Measurements from ENCODE around the gene ARL14.

ARL14 gene

DNA sequence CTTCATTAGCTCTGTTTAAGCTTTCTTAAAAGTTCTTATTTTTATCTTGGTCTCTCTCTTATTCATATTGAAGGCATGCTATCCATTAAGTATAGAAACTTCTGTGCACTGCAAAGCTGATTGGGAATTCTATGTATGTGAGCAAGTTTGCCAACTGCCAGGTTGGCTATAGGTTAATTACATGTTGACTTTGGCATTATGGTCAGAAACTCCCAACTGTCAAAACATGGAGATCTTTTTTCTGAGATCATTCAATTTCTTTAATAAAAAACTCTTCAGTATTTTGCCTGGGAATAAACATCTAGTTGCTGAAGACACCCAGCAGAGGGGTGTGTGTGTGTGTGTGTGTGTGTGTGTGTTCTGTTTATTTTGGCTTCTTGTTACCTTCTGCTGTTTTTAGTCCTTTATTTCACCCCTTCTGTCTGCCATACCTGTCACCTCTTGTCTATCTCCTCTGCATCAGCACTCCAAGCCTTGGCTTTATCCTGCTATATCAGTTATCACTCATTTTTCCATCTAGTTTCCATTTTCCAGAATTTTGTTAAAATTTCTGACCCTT, 1.3 kb upstream of the ARL14 start:
- in situ Hi-C loops (cut with MboI; ENCODE audit: low sequenced_read_pairs) = no loop called here

DNA sequence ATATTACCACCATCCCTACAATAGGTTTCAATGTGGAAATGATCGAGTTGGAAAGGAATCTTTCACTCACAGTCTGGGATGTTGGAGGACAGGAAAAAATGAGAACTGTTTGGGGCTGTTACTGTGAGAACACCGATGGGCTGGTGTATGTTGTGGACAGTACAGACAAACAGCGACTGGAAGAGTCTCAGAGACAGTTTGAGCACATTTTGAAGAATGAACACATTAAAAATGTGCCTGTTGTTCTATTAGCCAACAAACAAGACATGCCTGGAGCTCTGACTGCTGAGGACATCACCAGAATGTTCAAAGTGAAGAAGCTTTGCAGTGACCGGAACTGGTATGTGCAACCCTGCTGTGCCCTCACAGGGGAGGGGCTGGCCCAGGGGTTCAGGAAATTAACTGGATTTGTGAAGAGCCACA, 510 bp downstream of the ARL14 start:
- in situ Hi-C loops (cut with MboI; ENCODE audit: low sequenced_read_pairs) = no loop called here

DNA sequence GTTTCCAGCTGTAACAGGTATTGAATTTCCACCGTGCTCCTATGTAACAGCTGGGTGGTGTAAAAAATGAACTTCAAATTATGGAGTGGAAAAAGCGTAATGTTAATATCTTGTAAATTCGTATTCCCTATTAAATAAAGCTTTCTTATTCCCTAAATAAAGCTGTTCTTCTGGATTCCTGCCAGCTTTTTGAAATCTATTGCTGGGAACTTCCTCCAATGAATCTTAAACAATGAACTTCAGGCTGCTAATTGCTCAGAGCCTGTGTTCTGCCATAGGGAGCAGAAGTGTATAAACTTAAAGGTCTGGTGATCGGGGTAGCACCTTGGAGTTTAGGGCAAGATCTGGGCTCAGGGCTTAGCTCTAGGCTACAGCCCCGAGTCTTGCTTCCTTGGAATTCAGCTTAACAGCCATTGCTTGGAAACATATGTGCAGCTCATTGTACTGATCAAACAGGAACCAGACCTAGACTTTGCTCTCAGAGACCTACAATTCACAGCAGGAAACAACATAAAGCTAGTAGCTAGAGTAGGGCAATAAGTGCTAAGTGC, 1.4 kb downstream of the ARL14 start:
- in situ Hi-C loops (cut with MboI; ENCODE audit: low sequenced_read_pairs) = no loop called here

DNA sequence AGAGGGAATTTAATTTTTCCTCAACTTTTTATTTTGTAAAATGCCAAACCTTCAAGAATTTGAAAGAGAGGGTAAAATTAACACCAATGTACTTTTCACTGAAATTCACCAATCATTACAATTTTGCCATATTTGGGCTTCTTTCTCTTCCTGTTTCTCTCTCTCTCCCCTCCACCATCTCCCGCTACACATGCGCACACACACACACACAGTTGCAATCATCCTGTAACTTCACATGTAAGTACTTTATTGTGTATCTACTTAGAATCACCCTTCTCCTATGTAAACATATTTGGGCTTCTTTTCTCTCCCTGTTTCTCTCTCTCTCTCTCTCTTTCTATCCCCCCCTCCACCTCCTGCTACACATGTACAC, 7.4 kb downstream of the ARL14 start:
- in situ Hi-C loops (cut with MboI; ENCODE audit: low sequenced_read_pairs) = no loop called here

DNA sequence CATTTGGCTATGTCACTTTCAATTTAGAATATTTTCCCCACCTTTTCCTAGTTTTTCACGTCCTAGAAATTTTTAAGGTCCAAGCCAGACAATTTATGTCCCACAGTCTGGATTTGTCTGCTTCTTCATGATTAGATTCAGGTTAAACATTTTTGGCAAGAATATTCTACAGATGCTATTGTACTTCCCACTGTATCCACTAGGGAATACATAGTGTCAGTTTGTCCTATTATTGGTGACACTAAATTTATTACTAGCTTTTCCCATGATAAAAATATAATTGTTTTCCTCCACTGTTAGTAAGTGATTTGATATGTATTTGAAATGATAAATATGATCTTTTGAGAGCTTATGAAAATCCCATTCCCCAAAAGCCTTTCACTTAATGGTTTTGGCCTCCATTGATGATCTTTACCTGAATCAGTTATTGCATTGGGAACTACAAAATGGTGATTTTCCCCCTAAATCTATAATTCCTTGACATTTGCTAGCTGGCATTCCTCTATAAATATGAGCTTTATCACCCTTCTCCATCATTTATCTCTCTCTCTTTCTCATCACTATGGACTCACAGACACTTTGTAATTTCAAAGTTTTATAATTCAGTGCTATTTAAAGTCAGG, 8.3 kb downstream of the ARL14 start:
- in situ Hi-C loops (cut with MboI; ENCODE audit: low sequenced_read_pairs) = no loop called here

DNA sequence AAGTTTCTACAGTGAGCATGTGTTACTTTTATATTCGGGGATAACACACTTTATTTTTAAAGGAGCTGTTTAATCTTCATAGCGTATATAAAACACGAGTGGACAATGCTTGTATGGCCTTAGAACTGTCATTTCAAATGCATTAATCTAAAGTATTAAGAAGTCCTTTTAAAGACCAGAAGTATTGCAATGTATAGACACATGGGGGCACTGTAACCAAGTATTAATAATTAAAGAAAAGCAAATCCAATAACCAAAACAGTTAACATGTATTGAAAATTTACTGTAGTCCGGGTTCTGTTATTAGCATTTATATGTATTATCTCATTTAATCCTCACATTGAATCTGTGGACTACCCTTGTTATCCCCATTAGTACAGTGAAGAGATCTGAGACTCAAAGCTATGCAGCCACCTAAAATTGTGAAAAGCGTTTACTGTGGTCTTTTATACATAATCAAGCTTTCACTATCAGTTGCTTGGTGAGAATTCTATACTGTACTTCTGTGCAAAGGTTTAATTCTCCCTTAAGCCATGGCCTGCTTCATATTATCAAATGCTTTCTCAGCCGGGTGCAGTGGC, 10.1 kb downstream of the ARL14 start:
- in situ Hi-C loops (cut with MboI; ENCODE audit: low sequenced_read_pairs) = no loop called here

DNA sequence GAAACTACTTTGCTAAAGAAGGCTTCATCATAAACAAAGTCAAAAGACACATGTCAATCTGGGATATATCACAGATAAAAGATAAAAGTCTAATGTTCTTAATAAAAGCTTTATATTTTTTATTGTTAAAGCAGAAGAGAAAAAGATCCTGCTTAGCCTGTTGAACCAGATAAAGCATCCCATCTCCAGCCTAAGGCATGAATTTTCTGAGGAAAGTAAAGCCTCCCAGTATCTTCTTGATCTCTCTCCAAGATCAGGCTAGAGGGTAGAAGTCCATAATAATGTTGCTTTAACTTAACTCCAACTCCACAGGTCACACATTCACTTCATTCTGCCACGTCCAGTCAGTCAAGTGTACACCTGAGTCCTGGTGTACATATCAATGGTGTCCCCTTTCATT, 14.2 kb downstream of the ARL14 start:
- in situ Hi-C loops (cut with MboI; ENCODE audit: low sequenced_read_pairs) = no loop called here

DNA sequence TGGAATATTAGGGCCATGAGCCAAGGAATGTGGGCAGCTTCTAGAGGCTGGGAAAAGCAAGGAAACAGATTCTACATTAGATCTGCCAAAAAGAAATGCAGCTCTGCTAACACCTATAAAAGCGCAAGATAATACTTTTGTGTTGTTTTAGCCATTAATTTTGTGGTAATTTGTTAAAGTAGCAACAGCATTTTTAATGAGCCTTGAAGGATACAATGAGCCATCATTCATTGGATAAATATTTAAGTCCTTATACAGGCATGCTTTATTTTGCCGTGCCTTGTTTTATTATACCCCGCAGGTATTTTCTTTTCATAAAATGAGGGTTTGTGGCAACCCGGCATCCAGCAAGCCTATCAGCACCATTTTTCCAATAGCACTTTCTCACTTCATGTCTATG, 15.0 kb downstream of the ARL14 start:
- in situ Hi-C loops (cut with MboI; ENCODE audit: low sequenced_read_pairs) = no loop called here

DNA sequence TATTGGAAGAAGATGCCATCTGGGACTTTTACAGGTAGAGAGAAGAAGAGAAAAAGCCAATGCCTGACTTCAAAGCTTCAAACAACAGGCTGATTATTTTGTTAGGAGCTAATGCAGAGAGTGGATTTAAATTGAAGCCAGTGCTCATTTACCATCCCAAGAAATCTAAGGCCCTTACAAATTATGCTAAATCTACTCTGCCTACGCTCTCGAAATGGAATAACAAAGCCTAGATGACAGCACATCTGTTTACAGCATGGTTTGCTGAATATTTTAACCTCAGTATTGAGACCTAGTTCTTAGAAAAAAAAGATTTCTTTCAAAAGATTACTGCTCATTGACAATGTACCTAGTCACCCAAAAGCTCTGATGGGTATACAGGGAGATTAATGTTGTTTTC, 16.2 kb downstream of the ARL14 start:
- in situ Hi-C loops (cut with MboI; ENCODE audit: low sequenced_read_pairs) = no loop called here

DNA sequence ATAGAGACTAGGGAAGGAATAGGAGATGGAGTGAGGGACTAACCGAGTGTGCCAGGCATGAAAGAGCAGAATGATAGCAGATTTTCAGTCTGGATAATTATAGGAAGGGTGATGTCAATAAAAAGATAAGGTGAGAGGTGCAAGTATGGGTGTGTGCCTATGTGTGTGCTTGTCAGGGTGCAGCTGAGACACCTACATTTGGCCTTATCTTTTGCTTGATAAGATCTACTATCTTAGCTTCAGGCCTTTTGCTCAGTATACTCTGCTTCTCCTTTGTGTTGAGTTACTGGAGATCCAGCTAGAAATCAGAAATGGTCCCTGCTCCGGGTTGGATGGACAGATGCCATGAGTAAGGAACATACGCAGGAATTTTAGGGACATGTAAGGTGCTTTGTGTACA, 17.4 kb downstream of the ARL14 start:
- in situ Hi-C loops (cut with MboI; ENCODE audit: low sequenced_read_pairs) = no loop called here

DNA sequence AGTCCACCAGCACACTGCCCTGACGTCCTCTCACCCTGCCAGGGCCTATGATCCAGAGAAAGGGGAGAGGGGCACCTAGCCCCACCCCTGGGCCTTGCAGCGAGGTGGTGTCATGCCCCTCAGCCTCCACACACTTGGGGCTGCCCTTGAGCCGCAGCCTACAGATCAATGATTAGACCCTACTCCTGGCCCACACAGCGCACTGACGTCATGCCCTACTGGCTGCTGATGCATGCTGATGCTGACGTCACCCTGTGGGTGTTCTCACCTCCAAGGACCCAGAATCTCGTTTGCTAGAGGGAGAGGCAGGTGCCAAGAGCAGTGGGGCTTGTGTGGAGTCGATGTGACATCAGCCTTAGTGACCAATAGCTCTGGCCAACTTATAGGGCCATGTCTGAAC, 18.0 kb downstream of the ARL14 start:
- in situ Hi-C loops (cut with MboI; ENCODE audit: low sequenced_read_pairs) = no loop called here

DNA sequence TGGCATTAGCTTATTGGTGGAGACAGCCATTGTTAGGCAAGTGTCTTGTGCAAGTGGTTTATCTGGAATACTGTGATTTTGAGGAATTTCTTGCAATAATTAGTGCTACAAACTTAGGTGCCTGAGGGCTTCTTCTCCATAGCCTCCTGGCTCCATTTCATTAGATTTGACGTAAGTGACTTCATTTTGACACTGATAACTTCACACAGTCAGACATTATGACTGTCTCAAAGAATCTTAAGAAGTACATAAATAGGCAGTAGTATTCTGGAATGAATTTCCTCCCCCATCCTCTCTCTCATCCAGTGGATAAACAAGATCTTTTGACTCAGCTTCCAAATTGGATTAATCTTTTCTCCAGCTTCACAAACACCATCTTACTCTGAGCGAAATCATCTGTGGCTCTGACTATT, 19.0 kb downstream of the ARL14 start:
- in situ Hi-C loops (cut with MboI; ENCODE audit: low sequenced_read_pairs) = no loop called here

DNA sequence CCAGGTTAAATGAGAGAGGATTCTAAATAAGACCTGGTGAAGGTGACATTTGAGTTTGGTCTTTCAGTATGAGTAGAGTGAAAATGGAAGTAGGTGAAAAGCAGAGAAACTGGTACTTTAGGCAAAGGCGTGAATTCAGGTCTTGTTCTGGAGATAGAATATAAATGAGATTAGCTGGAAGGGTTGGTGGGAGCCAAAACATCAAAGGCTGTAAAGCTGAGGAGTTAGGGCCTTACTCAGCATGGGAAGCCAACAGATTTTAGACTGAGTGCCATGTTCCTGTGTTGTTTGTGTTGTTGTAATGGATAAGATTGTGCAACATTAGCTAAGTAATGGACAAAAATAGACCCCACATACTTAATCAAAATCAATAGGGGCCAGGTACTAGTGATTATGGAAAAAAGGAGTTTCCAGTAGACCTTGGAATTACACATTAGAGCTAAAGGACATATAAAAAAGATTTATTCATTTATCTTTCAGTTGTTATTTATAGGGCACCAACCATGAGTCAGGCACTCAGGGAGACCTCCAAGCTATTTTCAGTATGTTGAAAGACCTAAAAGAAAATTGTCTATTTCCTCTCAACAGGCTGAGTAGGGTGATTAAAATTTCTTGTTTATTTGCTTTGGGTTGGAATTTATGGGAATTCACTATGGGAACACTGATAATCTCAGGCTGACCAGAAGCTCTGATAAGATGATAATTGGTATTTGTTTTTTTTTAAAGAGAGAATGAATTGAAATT, 20.8 kb downstream of the ARL14 start:
- in situ Hi-C loops (cut with MboI; ENCODE audit: low sequenced_read_pairs) = no loop called here

DNA sequence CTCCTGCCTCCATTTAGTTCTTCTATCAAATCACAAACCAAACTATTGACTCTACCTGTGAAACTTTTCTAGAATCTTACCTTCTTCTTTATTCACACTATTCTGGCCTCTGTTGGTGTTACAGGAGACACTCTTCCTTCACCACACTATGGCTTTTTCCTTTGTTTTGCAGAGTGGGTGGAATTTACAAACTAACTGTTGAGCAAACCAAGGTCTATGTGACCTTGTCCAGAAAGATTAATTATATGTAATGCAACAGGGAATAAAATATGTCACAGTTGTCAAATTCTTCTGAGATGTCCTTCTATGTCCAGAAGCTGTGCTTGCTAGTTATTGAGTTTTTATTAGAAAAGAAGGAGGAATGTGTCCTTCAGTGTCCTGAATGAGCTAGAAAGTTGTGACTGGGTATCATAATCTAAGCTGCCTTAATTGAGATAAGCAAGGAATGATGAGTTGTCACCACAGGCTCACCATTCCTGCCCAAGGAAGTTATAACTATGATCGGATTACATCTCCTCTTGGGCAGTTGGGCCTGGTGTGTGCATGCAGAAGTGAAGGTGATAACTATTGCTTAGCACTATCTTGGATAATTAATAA, 21.7 kb downstream of the ARL14 start:
- in situ Hi-C loops (cut with MboI; ENCODE audit: low sequenced_read_pairs) = no loop called here

DNA sequence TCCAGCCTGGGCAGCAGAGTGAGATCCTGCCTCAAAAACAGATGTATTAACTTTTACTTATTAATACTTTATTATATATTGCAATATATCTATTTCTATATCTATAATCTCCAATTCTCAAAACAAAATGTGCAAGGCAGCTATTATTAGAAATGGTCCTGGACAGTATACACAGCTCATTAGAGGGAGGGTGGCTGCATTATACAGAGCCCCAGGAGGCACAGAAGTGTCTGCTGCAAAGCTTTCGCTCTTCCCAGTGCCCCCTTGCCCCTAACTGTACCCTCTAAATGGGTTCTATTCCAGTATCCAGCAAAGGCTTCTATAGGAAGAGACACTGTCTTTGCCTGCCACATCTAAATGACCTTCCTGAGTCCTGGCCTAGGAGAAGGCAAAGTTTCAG, 24.5 kb downstream of the ARL14 start:
- in situ Hi-C loops (cut with MboI; ENCODE audit: low sequenced_read_pairs) = loop anchor here (25.0 kb wide), 1 partner anchor 236 kb away; no protein-coding TSS in a partner anchor

DNA sequence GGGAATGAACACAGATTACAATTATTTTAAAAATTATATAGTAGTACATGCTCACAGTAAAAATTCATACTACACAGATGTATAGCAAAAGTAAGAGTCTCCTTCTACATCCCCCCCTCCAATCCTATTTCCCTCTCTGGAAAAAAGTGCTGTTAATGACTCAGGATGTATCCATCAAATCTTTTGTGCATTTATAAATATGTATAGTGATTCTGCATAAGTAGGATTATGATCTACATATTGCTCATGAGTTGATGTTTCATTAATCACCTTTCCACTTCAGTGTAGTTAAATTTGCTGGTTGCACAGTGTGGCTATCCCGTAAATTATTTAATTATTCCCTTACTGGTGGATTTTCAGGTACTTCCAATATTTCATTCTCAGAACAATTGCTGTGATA, 25.3 kb downstream of the ARL14 start:
- in situ Hi-C loops (cut with MboI; ENCODE audit: low sequenced_read_pairs) = loop anchor here (25.0 kb wide), 1 partner anchor 235 kb away; no protein-coding TSS in a partner anchor

DNA sequence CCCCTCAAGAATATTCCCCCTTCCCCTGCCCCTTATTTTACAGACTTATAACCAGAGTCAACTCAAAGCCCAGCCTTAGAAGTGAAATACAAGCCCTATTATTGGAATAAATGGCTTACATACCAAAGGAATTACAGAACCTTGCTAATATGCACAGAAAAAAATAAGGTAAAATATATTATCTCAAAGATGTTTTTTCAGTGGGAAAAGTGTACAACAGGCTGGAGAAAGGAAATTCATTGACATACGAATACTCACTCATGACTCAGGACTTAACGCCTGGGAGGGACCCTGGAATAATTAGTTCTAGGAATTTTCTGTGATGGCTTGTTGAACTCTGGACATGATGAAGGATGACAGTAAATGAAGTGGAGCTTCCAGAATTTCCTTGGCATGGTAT, 27.0 kb downstream of the ARL14 start:
- in situ Hi-C loops (cut with MboI; ENCODE audit: low sequenced_read_pairs) = loop anchor here (25.0 kb wide), 1 partner anchor 233 kb away; no protein-coding TSS in a partner anchor

DNA sequence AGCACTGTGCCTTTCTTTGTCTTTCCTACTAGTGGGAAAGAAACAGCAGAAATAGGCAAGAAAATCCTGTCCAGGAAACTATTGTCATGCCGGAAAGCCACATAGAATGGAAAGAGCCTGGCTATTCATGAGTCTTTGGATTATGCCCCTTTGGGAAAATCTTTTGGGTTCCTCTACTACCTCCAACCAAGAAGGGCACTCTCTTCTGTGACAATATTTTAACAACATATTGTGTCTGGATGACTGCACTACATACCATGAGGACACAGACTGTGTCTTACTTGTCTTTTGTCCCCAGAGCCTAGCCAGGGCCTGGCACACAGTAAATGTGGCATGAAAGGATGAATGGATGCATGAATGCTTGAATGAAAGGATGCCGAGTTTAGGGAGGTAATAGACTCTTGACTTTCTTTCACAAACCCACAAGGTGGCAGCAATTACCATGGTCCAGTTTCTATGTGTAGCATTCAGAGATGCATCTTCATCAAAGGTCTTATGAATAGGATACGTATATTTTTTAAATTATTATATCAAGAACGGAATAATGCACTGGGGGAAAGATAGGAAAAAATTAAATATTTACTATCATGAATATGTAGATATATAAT, 30.3 kb downstream of the ARL14 start:
- in situ Hi-C loops (cut with MboI; ENCODE audit: low sequenced_read_pairs) = loop anchor here (25.0 kb wide), 1 partner anchor 230 kb away; no protein-coding TSS in a partner anchor

DNA sequence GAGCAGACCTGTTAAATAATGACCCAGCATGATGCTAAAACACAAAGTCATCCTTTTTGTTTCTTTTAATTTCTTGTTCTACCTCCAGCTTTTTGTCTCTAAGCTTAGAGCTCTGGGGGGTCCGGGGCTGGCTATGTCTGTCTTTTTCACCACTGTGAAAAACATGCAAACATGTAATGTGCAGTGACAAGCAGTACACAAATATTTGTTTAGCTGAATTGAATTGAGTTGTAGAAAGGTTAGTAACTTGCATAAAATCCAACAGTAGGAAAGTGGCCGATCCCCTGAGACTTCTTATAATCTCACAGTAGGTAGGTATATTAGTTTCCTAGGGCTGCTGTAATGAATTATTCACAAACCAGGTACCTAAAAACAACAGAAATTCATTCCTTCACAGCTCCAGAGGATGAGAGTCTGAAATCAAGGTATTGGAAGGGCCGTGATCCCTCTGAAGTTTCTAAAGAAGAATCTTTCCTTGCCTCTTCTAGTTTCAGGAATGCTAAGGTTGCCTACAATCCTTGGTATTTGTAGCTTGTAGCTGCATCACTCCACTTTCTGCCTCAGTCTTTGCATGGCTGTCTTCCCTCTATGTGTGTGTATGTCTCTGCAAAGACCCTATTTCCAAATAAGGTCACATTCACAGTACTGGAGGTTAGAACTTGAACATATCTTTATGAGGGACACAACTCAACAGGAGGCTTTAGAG, 32.7 kb downstream of the ARL14 start:
- in situ Hi-C loops (cut with MboI; ENCODE audit: low sequenced_read_pairs) = loop anchor here (25.0 kb wide), 1 partner anchor 228 kb away; no protein-coding TSS in a partner anchor

DNA sequence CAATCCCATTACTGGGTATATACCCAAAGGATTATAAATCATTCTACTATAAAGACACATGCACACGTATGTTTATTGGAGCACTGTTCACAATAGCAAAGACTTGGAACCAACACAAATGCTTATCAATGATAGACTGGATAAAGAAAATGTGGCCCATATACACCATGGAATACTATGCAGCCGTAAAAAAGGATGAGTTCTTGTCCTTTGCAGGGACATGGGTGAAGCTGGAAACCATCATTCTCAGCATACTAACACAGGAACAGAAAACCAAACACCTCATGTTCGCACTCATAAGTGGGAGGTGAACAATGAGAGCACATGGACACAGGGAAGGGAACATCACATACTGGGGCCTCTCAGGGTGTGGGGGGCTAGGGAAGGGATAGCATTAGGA, 36.2 kb downstream of the ARL14 start:
- in situ Hi-C loops (cut with MboI; ENCODE audit: low sequenced_read_pairs) = loop anchor here (25.0 kb wide), 1 partner anchor 224 kb away; no protein-coding TSS in a partner anchor
